Esophagus muscularis mucosa (tissue), 4 donors: Measurements from ENCODE around the gene NTSR1.

Experiments
- EP300 ChIP-seq: sonication (generic); formaldehyde crosslinking; IDR thresholded peaks from one replicate; pipeline ENCODE4 v1.6.1; 2017; ENCODE audit warnings: antibody characterized with exemption
- POLR2A ChIP-seq: fragments of 450-650 bp; IDR thresholded peaks from one replicate; pipeline ENCODE4 v1.6.1; 2017; ENCODE audit warnings: antibody characterized with exemption, moderate library complexity, mild to moderate bottlenecking, low read depth
- POLR2AphosphoS5 ChIP-seq, 2 donors: sonication (generic); formaldehyde crosslinking; IDR thresholded peaks; one replicate each; pipeline ENCODE4 v1.6.1; 2017; ENCODE audit warnings: antibody characterized with exemption in 2 of 2
- TF ChIP-seq, protein P1 (sequence below), 3 experiments: fragments of 200-600 bp in 2 of 3; fragments of 450-650 bp in 1 of 3; sonication (generic) in 2 of 3; IDR thresholded peaks; one replicate each; pipeline ENCODE4 v1.5.1; 2017 to 2019; ENCODE audit warnings: antibody characterized with exemption in 3 of 3, mild to moderate bottlenecking in 2 of 3, moderate library complexity in 1 of 3

DNA sequence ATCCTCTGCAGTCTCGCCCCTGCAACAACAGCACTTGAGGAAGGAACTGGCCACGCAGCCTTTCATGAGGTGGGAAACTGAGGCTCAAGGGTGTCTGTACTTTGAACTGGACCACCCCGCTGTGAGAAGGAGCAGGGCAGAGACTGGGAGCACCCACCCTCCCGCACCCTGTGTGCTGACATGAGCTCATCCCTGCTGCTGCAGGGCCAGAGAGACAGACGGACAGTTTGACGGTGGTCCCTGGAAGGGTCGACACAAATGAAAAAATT, 70.7 kb downstream of the NTSR1 start:
- TF ChIP-seq, protein P1, sequence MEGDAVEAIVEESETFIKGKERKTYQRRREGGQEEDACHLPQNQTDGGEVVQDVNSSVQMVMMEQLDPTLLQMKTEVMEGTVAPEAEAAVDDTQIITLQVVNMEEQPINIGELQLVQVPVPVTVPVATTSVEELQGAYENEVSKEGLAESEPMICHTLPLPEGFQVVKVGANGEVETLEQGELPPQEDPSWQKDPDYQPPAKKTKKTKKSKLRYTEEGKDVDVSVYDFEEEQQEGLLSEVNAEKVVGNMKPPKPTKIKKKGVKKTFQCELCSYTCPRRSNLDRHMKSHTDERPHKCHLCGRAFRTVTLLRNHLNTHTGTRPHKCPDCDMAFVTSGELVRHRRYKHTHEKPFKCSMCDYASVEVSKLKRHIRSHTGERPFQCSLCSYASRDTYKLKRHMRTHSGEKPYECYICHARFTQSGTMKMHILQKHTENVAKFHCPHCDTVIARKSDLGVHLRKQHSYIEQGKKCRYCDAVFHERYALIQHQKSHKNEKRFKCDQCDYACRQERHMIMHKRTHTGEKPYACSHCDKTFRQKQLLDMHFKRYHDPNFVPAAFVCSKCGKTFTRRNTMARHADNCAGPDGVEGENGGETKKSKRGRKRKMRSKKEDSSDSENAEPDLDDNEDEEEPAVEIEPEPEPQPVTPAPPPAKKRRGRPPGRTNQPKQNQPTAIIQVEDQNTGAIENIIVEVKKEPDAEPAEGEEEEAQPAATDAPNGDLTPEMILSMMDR (IDR thresholded peaks at IDR 0.05), result no peak
- TF ChIP-seq POLR2A (no peak), POLR2AphosphoS5 (IDR thresholded peaks at IDR 0.05) (no peak), EP300 (no peak)
